AG04450 (cell line): ENCODE data around the gene IRF3. TPM values are rescaled to one million over a fixed set of nuclear protein-coding genes. Genes with fewer than 3 reads are reported as not detected.

ENCODE experiments used
- CTCF ChIA-PET: fragments of 300-600, 350-600 bp; formaldehyde crosslinking; extraction: SDS; loops from one replicate; lab custom pipeline; 2022; ENCODE audit warnings: antibody characterized with exemption, inconsistent platforms; lab: Charles Lee
- POLR2A ChIA-PET: fragments of 350-600 bp; formaldehyde crosslinking; extraction: SDS; loops from one replicate; lab custom pipeline; 2021; ENCODE audit warnings: antibody characterized with exemption, inconsistent platforms; lab: Yijun Ruan, JAX
- DNase-seq: peaks from one replicate; pipeline ENCODE4 v3.0.0-alpha.2; 2011; ENCODE audit warnings: low read depth, low spot score
- H3K27ac ChIP-seq: one replicate; pipeline ENCODE4 v1.5.1; 2012; ENCODE audit warnings: low read depth, low read length, control low read depth
- H3K27me3 ChIP-seq: one replicate; pipeline ENCODE4 v1.6.0; 2012; ENCODE audit warnings: low read length; ENCODE audit not compliant: control insufficient read depth, insufficient read depth
- H3K4me3 ChIP-seq: 2 replicates; pipeline ENCODE4 v1.5.1; 2011; ENCODE audit warnings: mild to moderate bottlenecking, low read depth, low read length, control low read depth
- H3K9me3 ChIP-seq: 2 replicates; pipeline ENCODE4 v1.5.1; 2012; ENCODE audit warnings: low read length; ENCODE audit not compliant: control insufficient read depth, insufficient read depth
- CTCF ChIP-seq: IDR thresholded peaks from 2 replicates; pipeline ENCODE4 v1.5.1; 2011; ENCODE audit warnings: low read depth, low read length, control low read depth, inconsistent platforms
- polyA plus RNA-seq: library from polyadenylated mRNA; depleted of rRNA; stranded (reverse); fragments of >200 nt; gene quantifications from 2 replicates; pipeline ENCODE4 v1.2.3, GENCODE V29; 2011

The IRF3 gene
- polyA plus RNA-seq, 1 experiment = 33.5 TPM

GRCh38 chr19:49658566-49659442, 6.9 kb downstream of the IRF3 start:
- CTCF ChIA-PET = no interaction called here

GRCh38 chr19:49658139-49658517, 7.5 kb downstream of the IRF3 start:
- Histone ChIP-seq H3K9me3 (no peaks in the 10 kb centered on the region), H3K27ac (no peak overlapping the region), H3K4me3 (no peak overlapping the region), H3K27me3 (no peaks in the 10 kb centered on the region)
- CTCF ChIA-PET = no interaction called here
- no peak for DNase-seq
- POLR2A ChIA-PET = no interaction called here
- no peak for TF ChIP-seq CTCF

More at GRCh38 chr19:49658566-49659442, 6.9 kb downstream of the IRF3 start:
- TF ChIP-seq CTCF = no peak
- Histone ChIP-seq H3K27me3 (no peaks in the 10 kb centered on the region), H3K9me3 (no peaks in the 10 kb centered on the region), H3K27ac (no peak overlapping the region), H3K4me3 (no peak overlapping the region)
- no peak for DNase-seq
- POLR2A ChIA-PET = no interaction called here

GRCh38 chr19:49657493-49658138, 8.0 kb downstream of the IRF3 start:
- no peak for DNase-seq
- no peaks in the 10 kb centered on the region for H3K27me3 ChIP-seq
- TF ChIP-seq CTCF = no peak
- ChIA-PET CTCF (no interaction called here), POLR2A (no interaction called here)
- no peak overlapping the region for H3K4me3 ChIP-seq
- no peak overlapping the region for H3K27ac ChIP-seq
- no peaks in the 10 kb centered on the region for H3K9me3 ChIP-seq

GRCh38 chr19:49656456-49657109, 9.1 kb downstream of the IRF3 start:
- no peak for DNase-seq
- CTCF ChIA-PET = interaction anchor here (0.8 kb wide), 1 partner anchor 16 kb away, joined by 3 read pairs; no protein-coding TSS in a partner anchor
- Histone ChIP-seq H3K9me3 (no peaks in the 10 kb centered on the region), H3K27me3 (no peaks in the 10 kb centered on the region), H3K4me3 (no peak overlapping the region), H3K27ac (no peak overlapping the region)
- TF ChIP-seq CTCF = no peak
- POLR2A ChIA-PET = no interaction called here
